AG10803 (cell line): ENCODE data around the gene IFIT3.

Experiments
- DNase-seq: peaks from one replicate; pipeline ENCODE4 v3.0.0; 2010; ENCODE audit warnings: low read depth
- H3K4me3 ChIP-seq: 2 replicates; pipeline ENCODE4 v1.5.1; 2011; ENCODE audit warnings: mild to moderate bottlenecking, low read length, control low read depth
- TF ChIP-seq, protein P1 (sequence below): conservative IDR thresholded peaks from 2 replicates; pipeline ENCODE4 v1.5.1; 2011; ENCODE audit warnings: mild to moderate bottlenecking, low read length, control low read depth, inconsistent platforms

Gene IFIT3

GRCh38 chr10:89352802-89353201 lies 25.0 kb downstream of the IFIT3 start:
- DNase-seq: no peak

DNA sequence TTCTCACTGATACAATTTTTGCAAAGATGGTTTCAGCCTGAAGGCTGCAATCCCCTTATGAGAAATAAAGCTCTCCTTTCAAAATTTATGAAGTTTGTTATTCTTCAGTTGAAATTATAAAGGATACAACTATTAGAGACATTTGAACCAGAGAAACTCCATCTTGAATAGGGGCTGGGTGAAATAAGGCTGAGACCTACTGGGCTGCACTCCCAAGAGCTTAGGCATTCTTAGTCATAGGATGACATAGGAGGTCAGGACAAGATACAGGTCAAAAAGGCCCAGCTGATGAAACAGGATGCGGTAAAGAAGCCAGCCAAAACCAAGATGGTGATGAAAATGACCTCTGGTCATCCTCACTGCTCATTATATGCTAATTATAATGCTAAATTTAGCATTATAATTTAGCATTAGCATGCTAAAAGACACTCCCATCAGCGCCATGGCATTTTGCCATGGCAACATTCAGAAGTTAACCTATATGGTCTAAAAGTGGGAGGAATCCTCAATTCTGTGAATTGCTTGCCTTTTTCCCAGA lies 27.7 kb downstream of the IFIT3 start:
- TF ChIP-seq, protein P1, sequence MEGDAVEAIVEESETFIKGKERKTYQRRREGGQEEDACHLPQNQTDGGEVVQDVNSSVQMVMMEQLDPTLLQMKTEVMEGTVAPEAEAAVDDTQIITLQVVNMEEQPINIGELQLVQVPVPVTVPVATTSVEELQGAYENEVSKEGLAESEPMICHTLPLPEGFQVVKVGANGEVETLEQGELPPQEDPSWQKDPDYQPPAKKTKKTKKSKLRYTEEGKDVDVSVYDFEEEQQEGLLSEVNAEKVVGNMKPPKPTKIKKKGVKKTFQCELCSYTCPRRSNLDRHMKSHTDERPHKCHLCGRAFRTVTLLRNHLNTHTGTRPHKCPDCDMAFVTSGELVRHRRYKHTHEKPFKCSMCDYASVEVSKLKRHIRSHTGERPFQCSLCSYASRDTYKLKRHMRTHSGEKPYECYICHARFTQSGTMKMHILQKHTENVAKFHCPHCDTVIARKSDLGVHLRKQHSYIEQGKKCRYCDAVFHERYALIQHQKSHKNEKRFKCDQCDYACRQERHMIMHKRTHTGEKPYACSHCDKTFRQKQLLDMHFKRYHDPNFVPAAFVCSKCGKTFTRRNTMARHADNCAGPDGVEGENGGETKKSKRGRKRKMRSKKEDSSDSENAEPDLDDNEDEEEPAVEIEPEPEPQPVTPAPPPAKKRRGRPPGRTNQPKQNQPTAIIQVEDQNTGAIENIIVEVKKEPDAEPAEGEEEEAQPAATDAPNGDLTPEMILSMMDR: no peak
- peak; percentile 69 for DNase-seq
- no peak overlapping the region for H3K4me3 ChIP-seq

More at GRCh38 chr10:89352802-89353201, 25.0 kb downstream of the IFIT3 start:
- H3K4me3 ChIP-seq: no peak overlapping the region; the same call in 1 of the 2 replicates
- TF ChIP-seq, protein P1: no peak

GRCh38 chr10:89357096-89357495 lies 29.3 kb downstream of the IFIT3 start:
- H3K4me3 ChIP-seq: no peak overlapping the region
- DNase-seq: no peak
- TF ChIP-seq, protein P1: no peak

DNA sequence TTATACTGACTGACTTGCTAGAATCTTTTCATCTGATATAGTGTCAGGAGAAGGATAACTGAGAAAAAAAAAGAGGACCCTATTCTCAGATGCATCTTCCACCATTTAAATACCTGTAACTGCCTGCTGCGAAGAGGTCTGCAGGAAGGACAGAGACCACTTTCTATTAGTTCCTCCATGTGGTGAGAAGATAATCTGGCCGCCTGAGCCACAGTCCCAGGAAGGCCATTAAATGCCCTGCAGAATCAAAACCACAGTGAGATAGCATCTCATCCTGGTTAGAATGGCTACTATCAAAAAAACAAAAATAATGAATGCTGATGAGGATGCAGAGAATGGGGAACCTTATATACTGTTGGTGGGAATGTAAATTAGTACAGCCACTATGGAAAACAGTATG lies 30.2 kb downstream of the IFIT3 start:
- no peak overlapping the region for H3K4me3 ChIP-seq
- TF ChIP-seq, protein P1: no peak
- no peak for DNase-seq

- DNase-seq: no peak
- no peak overlapping the region for H3K4me3 ChIP-seq
- TF ChIP-seq, protein P1: no peak
These were observed 32.4 kb downstream of the IFIT3 start for GRCh38 chr10:89360157-89360556.

DNA sequence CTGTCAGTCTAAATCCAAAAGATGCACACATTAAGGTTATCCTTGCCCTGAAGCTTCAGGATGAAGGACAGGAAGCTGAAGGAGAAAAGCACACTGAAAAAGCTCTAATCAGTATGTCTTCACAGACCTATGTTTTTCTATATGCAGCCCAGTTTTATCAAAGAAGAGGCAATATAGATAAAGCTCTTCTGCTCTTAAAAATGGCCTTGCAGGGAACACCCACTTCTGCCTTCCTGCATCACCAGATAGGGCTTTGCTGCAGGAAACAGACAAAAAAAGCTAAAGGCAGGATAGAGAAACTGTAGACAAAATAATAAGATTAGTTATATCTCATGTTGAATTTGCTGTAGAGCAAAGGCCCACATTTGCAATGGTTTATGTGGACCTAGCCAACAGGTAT lies 35.1 kb downstream of the IFIT3 start:
- TF ChIP-seq, protein P1: no peak
- DNase-seq: no peak
- H3K4me3 ChIP-seq: no peak overlapping the region

DNA sequence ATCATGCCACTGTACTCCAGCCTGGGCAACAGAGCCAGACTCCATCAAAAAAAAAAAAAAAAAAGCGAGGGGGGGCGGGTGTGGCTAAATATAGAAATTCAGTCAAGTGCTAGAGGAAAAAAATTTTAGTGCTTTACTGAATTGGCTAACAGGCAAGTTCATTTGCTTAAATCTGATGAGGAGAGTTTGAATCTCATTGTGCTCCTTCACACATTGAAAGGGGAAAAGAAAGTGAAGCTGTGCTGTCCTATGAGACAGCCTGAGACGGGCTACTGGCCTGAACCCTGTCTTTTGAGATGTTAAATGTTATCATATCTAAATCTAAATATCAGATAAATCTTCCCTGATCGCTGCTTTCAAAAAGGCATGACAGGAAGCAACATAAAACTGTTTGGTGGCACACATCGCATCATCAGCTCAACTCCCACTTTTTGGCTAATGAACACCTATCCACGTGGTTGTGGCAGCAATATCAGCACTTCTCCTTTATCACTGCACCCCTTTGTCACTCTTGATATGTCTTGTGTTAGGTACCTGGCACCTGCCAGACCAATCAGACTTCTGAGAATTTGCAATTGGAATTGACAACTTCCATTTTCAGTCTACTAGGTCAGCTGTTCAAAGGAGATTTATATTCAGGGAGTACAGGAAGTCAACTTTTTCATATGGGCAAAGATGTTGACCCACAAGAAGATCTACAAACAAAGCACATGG lies 36.1 kb downstream of the IFIT3 start:
- H3K4me3 ChIP-seq: no peak overlapping the region
- DNase-seq: no peak
- TF ChIP-seq, protein P1: no peak
